ENCODE measurements around the gene OAS3. TPM values are rescaled to one million over a fixed set of nuclear protein-coding genes. Genes with fewer than 3 reads are reported as not detected.

OAS3 gene
- total RNA-seq, 3 donors from 2014 or later: 5.2 to 15.1 (median 5.9) TPM

DNA sequence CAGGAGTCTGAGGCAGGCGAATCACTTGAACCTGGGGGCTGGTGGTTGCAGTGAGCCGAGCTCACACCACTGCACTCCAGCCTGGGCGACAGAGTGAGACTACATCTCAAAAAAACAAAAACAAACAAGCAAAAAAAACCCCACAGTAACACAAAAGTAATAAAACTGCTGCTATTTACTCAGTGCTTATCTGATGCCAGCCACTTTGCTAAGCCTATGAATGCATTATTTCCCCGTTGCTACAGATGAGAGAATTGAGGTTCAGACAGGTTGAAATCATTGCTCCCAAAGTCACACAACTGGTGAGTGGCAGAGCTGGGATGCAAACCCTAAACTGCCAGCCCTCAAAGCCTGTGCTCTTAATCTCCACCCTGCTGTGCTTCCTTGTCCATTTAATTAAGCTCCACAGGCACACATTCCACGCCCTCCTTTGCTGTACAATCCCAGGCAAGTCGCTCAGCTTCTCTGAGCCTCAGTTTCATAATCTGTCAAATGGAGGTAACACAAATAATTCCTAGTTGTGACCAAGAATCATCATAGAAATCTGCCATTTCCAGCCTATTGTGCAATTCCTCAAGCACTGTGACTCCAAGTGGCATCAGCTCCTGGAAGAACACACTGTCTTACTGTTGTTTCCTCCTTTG lies 5.7 kb upstream of the OAS3 start:
- Histone ChIP-seq H3K4me1 (no peaks in the 10 kb centered on the region), H3K9me3 (peaks cover 0 to 3% of the 10 kb centered on the region in 2 donors), H3K27ac (no peak overlapping the region), H3K27me3 (no peaks in the 10 kb centered on the region), H3K36me3 (no peaks in the 10 kb centered on the region), H3K4me3 (no peak overlapping the region)
- no peak for DNase-seq (ENCODE audit: low spot score in 2 of 2)
- intact Hi-C loops (cut with DNase I; ENCODE audit: low total_unique reads): no loop called here
- TF ChIP-seq POLR2AphosphoS5 (IDR thresholded peaks at IDR 0.05): no peak
- TF ChIP-seq POLR2A (IDR thresholded peaks at IDR 0.05): no peak
- TF ChIP-seq, protein P1, sequence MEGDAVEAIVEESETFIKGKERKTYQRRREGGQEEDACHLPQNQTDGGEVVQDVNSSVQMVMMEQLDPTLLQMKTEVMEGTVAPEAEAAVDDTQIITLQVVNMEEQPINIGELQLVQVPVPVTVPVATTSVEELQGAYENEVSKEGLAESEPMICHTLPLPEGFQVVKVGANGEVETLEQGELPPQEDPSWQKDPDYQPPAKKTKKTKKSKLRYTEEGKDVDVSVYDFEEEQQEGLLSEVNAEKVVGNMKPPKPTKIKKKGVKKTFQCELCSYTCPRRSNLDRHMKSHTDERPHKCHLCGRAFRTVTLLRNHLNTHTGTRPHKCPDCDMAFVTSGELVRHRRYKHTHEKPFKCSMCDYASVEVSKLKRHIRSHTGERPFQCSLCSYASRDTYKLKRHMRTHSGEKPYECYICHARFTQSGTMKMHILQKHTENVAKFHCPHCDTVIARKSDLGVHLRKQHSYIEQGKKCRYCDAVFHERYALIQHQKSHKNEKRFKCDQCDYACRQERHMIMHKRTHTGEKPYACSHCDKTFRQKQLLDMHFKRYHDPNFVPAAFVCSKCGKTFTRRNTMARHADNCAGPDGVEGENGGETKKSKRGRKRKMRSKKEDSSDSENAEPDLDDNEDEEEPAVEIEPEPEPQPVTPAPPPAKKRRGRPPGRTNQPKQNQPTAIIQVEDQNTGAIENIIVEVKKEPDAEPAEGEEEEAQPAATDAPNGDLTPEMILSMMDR (IDR thresholded peaks at IDR 0.05): no peak

DNA sequence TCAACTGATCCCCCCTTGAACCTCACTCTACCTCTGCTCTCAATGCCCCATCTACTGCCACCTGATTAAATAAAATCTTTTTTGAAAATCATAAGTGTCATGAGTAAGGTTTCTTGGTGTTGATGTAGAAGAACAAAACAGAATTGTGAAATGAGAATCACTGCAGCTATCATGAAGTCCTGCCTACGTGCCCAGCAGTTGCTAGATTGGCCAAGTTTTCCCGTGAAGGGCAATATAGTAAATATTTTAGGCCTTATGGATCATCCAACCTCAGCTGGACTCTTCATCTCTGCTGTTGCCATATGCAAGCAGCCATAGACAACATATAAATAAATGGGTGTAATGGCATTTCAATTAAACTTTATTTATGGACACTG lies 5.2 kb upstream of the OAS3 start:
- Histone ChIP-seq H3K9me3 (no peaks in the 10 kb centered on the region), H3K27ac (no peak overlapping the region)
- intact Hi-C loops (cut with DNase I; ENCODE audit: low total_unique reads): no loop called here

DNA sequence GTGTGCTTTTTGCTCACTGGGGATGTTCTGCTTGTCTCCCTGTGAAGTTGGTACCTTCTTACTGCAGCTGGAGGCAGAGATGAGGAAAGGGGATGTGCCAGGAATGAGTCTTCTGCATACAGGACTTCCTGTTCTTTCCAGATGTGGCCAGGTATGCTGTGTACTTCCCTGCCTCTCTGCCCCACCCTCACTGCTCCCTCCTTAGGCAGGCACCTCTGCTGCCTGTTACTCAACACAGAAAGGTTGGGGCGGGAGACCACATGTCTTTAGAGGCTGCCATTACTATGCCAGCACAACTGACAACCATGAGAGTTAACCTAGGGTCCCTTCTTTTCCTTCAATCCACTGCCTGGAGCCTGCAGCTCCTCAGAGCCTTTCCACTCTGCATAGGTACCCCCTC lies 2.0 kb upstream of the OAS3 start:
- Histone ChIP-seq H3K27ac (peak overlapping the region in 1 of 2 donors; percentile 25), H3K9me3 (no peaks in the 10 kb centered on the region)
- no peak for DNase-seq (ENCODE audit: low spot score in 2 of 2)

More for the DNA sequence above, 5.2 kb upstream of the OAS3 start:
- TF ChIP-seq POLR2A (IDR thresholded peaks at IDR 0.05): no peak
- DNase-seq (ENCODE audit: low spot score in 2 of 2): no peak
- Histone ChIP-seq H3K4me3 (no peak overlapping the region), H3K27me3 (no peaks in the 10 kb centered on the region), H3K4me1 (no peaks in the 10 kb centered on the region), H3K36me3 (no peaks in the 10 kb centered on the region)

DNA sequence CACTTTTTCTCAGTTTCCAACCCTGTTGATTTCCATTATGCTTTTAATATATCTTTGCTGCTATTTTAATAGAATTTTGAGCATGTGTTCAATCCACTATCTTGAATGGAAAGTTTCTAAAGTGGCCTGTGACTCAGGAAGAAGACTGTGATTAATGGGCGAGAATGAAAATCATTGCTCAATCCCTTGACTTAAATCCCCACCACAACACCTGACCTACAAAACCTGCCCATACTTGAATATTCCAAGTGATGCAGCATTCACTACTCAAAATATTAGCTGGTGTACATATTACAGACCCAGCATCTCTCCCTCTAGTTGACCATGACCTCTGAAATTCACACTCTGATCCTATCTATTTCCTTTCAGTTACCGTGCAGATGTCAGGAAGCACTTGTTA lies 1.3 kb upstream of the OAS3 start:
- no peaks in the 10 kb centered on the region for H3K9me3 ChIP-seq
- no peak overlapping the region for H3K4me3 ChIP-seq
- intact Hi-C loops (cut with DNase I; ENCODE audit: low total_unique reads): no loop called here
- TF ChIP-seq POLR2AphosphoS5 (IDR thresholded peaks at IDR 0.05): no peak
- no peak for TF ChIP-seq POLR2A (IDR thresholded peaks at IDR 0.05)
- TF ChIP-seq, protein P1 (IDR thresholded peaks at IDR 0.05): no peak
- peak overlapping the region; percentile 34 to 77 for H3K27ac ChIP-seq
- H3K36me3 ChIP-seq: no peaks in the 10 kb centered on the region
- DNase-seq (ENCODE audit: low spot score in 2 of 2): no peak
- H3K27me3 ChIP-seq: no peaks in the 10 kb centered on the region
- peaks cover 0 to 8% of the 10 kb centered on the region in 2 donors for H3K4me1 ChIP-seq

More for the DNA sequence above, 2.0 kb upstream of the OAS3 start:
- no peaks in the 10 kb centered on the region for H3K27me3 ChIP-seq
- TF ChIP-seq POLR2AphosphoS5 (IDR thresholded peaks at IDR 0.05) (no peak), POLR2A (IDR thresholded peaks at IDR 0.05) (no peak)
- TF ChIP-seq, protein P1 (IDR thresholded peaks at IDR 0.05): no peak
- no peaks in the 10 kb centered on the region for H3K36me3 ChIP-seq
- H3K4me3 ChIP-seq: no peak overlapping the region
- peaks cover 0 to 8% of the 10 kb centered on the region in 2 donors for H3K4me1 ChIP-seq
- intact Hi-C loops (cut with DNase I; ENCODE audit: low total_unique reads): no loop called here

DNA sequence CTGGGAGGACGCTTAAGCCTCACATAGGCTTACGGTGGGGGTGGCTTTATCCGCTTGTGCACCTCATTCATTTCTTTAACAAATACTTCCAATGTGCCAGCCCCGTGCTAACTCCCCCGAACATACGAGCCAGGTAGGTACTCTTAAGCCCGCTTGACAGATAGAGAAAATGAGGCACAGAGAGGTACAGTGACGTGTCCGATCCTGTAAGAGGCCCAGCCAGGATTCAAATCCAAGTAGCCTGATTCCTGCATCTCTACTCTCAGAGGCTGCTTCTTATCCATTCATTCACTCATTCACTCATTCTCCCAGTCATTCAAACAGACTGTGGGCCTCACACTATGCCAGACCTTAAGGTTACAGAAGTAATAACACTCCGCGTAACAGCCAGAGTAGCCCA lies 477 bp downstream of the OAS3 start:
- Histone ChIP-seq H3K36me3 (no peaks in the 10 kb centered on the region), H3K27ac (peak overlapping the region; percentile 77), H3K4me3 (peak overlapping the region; percentile 64 to 89 (median 73)), H3K4me1 (peaks cover 0 to 8% of the 10 kb centered on the region in 2 donors), H3K9me3 (no peaks in the 10 kb centered on the region), H3K27me3 (no peaks in the 10 kb centered on the region)
- intact Hi-C loops (cut with DNase I; ENCODE audit: low total_unique reads): no loop called here
- no peak for DNase-seq (ENCODE audit: low spot score in 2 of 2)
- TF ChIP-seq POLR2A (IDR thresholded peaks at IDR 0.05): no peak
- no peak for TF ChIP-seq POLR2AphosphoS5 (IDR thresholded peaks at IDR 0.05)
- TF ChIP-seq, protein P1 (IDR thresholded peaks at IDR 0.05): no peak

All from breast epithelium (tissue), 4 donors.